ENCODE results near the gene NTSR1.

The NTSR1 gene

GRCh38 chr20:62710886-62711702, 2.5 kb downstream of the NTSR1 start:
- DNase-seq = peak; percentile 78

- DNase-seq = no peak
These were observed 3.1 kb downstream of the NTSR1 start for GRCh38 chr20:62711703-62712101.

GRCh38 chr20:62712606-62713005, 4.0 kb downstream of the NTSR1 start:
- DNase-seq = no peak

GRCh38 chr20:62714006-62714405, 5.4 kb downstream of the NTSR1 start:
- DNase-seq = no peak

GRCh38 chr20:62714799-62715198, 6.2 kb downstream of the NTSR1 start:
- no peak for DNase-seq

- DNase-seq = no peak
These were observed 6.6 kb downstream of the NTSR1 start for GRCh38 chr20:62715201-62715600.

- peak; percentile 72 for DNase-seq
These were observed 7.7 kb downstream of the NTSR1 start for GRCh38 chr20:62716198-62716940.

- DNase-seq = no peak
These were observed 8.3 kb downstream of the NTSR1 start for GRCh38 chr20:62716941-62717310.

GRCh38 chr20:62717933-62718332, 9.3 kb downstream of the NTSR1 start:
- DNase-seq = no peak

GRCh38 chr20:62718546-62718945, 9.9 kb downstream of the NTSR1 start:
- DNase-seq = no peak

- no peak for DNase-seq
These were observed 10.8 kb downstream of the NTSR1 start for GRCh38 chr20:62719250-62719935.

- no peak for DNase-seq
These were observed 13.1 kb downstream of the NTSR1 start for GRCh38 chr20:62721511-62722370.

GRCh38 chr20:62722627-62723026, 14.0 kb downstream of the NTSR1 start:
- no peak for DNase-seq

GRCh38 chr20:62723351-62723750, 14.7 kb downstream of the NTSR1 start:
- DNase-seq = no peak

GRCh38 chr20:62723768-62724450, 15.3 kb downstream of the NTSR1 start:
- no peak for DNase-seq

- peak; percentile 51 for DNase-seq
These were observed 16.3 kb downstream of the NTSR1 start for GRCh38 chr20:62724692-62725595.

- peak; percentile 39 for DNase-seq
These were observed 17.1 kb downstream of the NTSR1 start for GRCh38 chr20:62725596-62726268.

GRCh38 chr20:62726276-62726675, 17.6 kb downstream of the NTSR1 start:
- peak; percentile 43 for DNase-seq

GRCh38 chr20:62726716-62727583, 18.3 kb downstream of the NTSR1 start:
- peak; percentile 57 for DNase-seq

Measured in activated effector memory CD4-positive, alpha-beta T cell treated with anti-CD3 and anti-CD28 coated beads, Interleukin-2, amount 50 U/mL, for 16 hours (primary cell).